Fibroblast of lung (primary cell): ENCODE data around the gene LAMA1. TPM values are rescaled to one million over a fixed set of nuclear protein-coding genes. Genes with fewer than 3 reads are reported as not detected.

Source experiments
- DNase-seq, 2 donors: peaks; one replicate each; pipeline versions ENCODE4 v3.0.0 to v3.0.0-alpha.2; 2010; ENCODE audit warnings: low read depth in 2 of 2
- H2AFZ ChIP-seq: 2 replicates; pipeline ENCODE4 v1.5.1; 2012; ENCODE audit warnings: low read length, control low read depth, inconsistent platforms
- H3K27ac ChIP-seq: 2 replicates; pipeline ENCODE4 v1.5.1; 2011; ENCODE audit warnings: low read length, control low read depth; ENCODE audit not compliant: insufficient read depth
- H3K27me3 ChIP-seq: 2 replicates; pipeline ENCODE4 v1.5.1; 2011; ENCODE audit warnings: mild to moderate bottlenecking, low read length; ENCODE audit not compliant: control insufficient read depth, insufficient read depth
- H3K36me3 ChIP-seq: 2 replicates; pipeline ENCODE4 v1.5.1; 2011; ENCODE audit warnings: low read length; ENCODE audit not compliant: control insufficient read depth, insufficient read depth
- H3K4me1 ChIP-seq: 2 replicates; pipeline ENCODE4 v1.5.1; 2011; ENCODE audit warnings: low read length; ENCODE audit not compliant: control insufficient read depth, insufficient read depth; ENCODE audit errors: extremely low read depth
- H3K4me2 ChIP-seq: 2 replicates; pipeline ENCODE4 v1.5.1; 2011; ENCODE audit warnings: low read length, control low read depth; ENCODE audit not compliant: insufficient read depth; ENCODE audit errors: extremely low read depth
- H3K4me3 ChIP-seq, 4 experiments: fragments of 200-600 bp in 1 of 4; sonication (generic) in 1 of 4; replicated peaks in 1 of 4; 2 replicates each; pipeline ENCODE4 v1.5.1; 2011 to 2016; ENCODE audit warnings: low read length in 4 of 4, low read depth in 3 of 4, mild to moderate bottlenecking in 3 of 4, control low read depth in 2 of 4, inconsistent platforms in 1 of 4, mixed read lengths in 1 of 4; ENCODE audit not compliant: insufficient read depth in 1 of 4; ENCODE audit errors: control extremely low read depth in 1 of 4
- H3K79me2 ChIP-seq: 2 replicates; pipeline ENCODE4 v1.5.1; 2012; ENCODE audit warnings: mild to moderate bottlenecking, low read length, inconsistent platforms; ENCODE audit not compliant: control insufficient read depth, insufficient read depth
- H3K9ac ChIP-seq: 2 replicates; pipeline ENCODE4 v1.5.1; 2011; ENCODE audit warnings: mild to moderate bottlenecking, low read length, control low read depth; ENCODE audit not compliant: insufficient read depth
- H3K9me3 ChIP-seq: 2 replicates; pipeline ENCODE4 v1.5.1; 2012; ENCODE audit warnings: low read depth, low read length; ENCODE audit not compliant: control insufficient read depth, insufficient read depth
- H4K20me1 ChIP-seq: 2 replicates; pipeline ENCODE4 v1.5.1; 2011; ENCODE audit warnings: low read length; ENCODE audit not compliant: control insufficient read depth, insufficient read depth; ENCODE audit errors: extremely low read depth
- EZH2 ChIP-seq: IDR thresholded peaks from 2 replicates; pipeline ENCODE4 v1.5.1; 2012; ENCODE audit warnings: low read length, control low read depth, mild to moderate bottlenecking; ENCODE audit errors: missing control alignments
- polyA plus RNA-seq, 2 donors: library from polyadenylated mRNA; depleted of rRNA in 1 of 2; stranded (reverse) in 1 of 2; unstranded in 1 of 2; fragments of >200 nt; gene quantifications; 2 replicates each; pipeline ENCODE4 v1.2.1, GENCODE V29; 2011 to 2012; ENCODE audit warnings: missing spikeins in 1 of 2
- total RNA-seq: library from RNA; depleted of rRNA; stranded (reverse); fragments of >200 nt; gene quantifications from 2 replicates; pipeline ENCODE4 v1.2.1, GENCODE V29; 2014

The LAMA1 gene
- total and polyA plus RNA-seq, 2 donors (not counting 1 experiment from before 2014, with no cell fraction given) = 1.2 to 5.8 TPM

GRCh38 chr18:6891788-6892187 is 225.8 kb downstream of the LAMA1 start:
- no peaks in the 10 kb centered on the region for H4K20me1 ChIP-seq
- no peak overlapping the region for H3K4me3 ChIP-seq
- H3K27me3 ChIP-seq = no peaks in the 10 kb centered on the region
- no peak overlapping the region for H3K27ac ChIP-seq
- no peak overlapping the region for H3K9ac ChIP-seq
- H3K4me1 ChIP-seq = no peaks in the 10 kb centered on the region
- H3K79me2 ChIP-seq = no peaks in the 10 kb centered on the region
- no peaks in the 10 kb centered on the region for H3K36me3 ChIP-seq
- no peaks in the 10 kb centered on the region for H3K9me3 ChIP-seq
- no peak for TF ChIP-seq EZH2
- H2AFZ ChIP-seq = no peak overlapping the region
- DNase-seq = no peak
- no peak overlapping the region for H3K4me2 ChIP-seq

Other genes starting within 250 kb of the LAMA1 start
- not detected in 2 replicates for gene LRRC30, start 113.3 kb upstream of the LAMA1 start, total RNA-seq
- not detected in 2 replicates for gene LRRC30, start 113.3 kb upstream of the LAMA1 start, polyA plus RNA-seq